GM12872 (cell line): ENCODE results near the gene JAG2.

Experiments used
- CTCF ChIP-seq: IDR thresholded peaks from 3 replicates; pipeline ENCODE4 v1.5.1; 2011; ENCODE audit warnings: low read depth, mild to moderate bottlenecking, low read length, moderate library complexity; ENCODE audit not compliant: insufficient read depth

Gene JAG2

GRCh38 chr14:105150368-105151083 lies 18.1 kb downstream of the JAG2 start:
- TF ChIP-seq CTCF = no peak

- TF ChIP-seq CTCF = no peak
Observed at GRCh38 chr14:105150026-105150367, 18.6 kb downstream of the JAG2 start.

- TF ChIP-seq CTCF = no peak
Observed at GRCh38 chr14:105149146-105149781, 19.3 kb downstream of the JAG2 start.

- TF ChIP-seq CTCF = no peak
Observed at GRCh38 chr14:105148604-105149145, 19.9 kb downstream of the JAG2 start.

GRCh38 chr14:105147671-105148603 lies 20.6 kb downstream of the JAG2 start:
- no peak for TF ChIP-seq CTCF

GRCh38 chr14:105146976-105147635 lies 21.5 kb downstream of the JAG2 start:
- TF ChIP-seq CTCF = no peak
